Measurements from ENCODE around the gene TRAF2.

The TRAF2 gene

DNA sequence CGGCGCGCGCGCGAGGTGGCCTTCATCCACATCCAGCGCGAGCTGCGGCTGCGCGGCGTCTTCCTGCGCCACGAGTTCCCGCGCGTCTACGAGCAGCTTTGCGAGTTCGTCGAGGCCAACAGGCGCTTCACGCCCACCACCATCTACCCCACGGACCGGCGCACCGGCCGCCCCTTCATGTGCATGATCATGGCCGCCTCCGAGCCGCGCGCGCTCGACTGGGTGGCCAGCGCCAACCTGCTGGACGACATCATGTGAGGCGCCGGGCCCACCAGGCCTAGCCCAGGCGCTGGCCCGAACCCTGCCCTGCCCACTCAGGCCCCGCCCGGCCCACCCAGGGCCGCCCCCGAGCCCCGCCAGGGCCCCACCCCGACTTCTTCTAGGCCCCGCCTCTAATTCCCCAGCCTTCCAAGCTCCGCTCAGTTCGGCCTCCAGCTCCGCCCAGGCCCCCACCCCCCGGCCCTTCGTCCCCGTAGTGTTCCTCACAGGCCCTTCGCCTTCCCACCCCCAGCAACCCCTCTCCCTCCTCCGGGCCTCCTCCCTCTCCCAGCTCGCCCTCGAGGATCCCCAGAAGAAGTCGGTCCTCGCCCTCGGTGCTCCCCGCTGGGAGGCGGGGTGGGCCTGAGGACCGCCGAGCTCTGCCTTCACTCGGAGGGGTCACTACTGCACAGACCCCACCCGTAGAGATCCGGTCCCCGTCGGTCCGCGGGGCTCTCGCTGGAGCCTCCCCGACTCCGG is 39.1 kb upstream of the TRAF2 start:
- no peak for DNase-seq (ENCODE audit: low read depth)

- no peak for DNase-seq (ENCODE audit: low read depth)
Observed at GRCh38 chr9:136847826-136848392, 38.4 kb upstream of the TRAF2 start.

- no peak for DNase-seq (ENCODE audit: low read depth)
Observed at GRCh38 chr9:136848393-136849037, 37.8 kb upstream of the TRAF2 start.

GRCh38 chr9:136849038-136849959 is 37.0 kb upstream of the TRAF2 start, which contains the start of gene PHPT1:
TSS of gene PHPT1 (plus strand) at chr9:136849409. CDS start at chr9:136849431, 22 bp downstream.
- peak; percentile 85 for DNase-seq (ENCODE audit: low read depth)

DNA sequence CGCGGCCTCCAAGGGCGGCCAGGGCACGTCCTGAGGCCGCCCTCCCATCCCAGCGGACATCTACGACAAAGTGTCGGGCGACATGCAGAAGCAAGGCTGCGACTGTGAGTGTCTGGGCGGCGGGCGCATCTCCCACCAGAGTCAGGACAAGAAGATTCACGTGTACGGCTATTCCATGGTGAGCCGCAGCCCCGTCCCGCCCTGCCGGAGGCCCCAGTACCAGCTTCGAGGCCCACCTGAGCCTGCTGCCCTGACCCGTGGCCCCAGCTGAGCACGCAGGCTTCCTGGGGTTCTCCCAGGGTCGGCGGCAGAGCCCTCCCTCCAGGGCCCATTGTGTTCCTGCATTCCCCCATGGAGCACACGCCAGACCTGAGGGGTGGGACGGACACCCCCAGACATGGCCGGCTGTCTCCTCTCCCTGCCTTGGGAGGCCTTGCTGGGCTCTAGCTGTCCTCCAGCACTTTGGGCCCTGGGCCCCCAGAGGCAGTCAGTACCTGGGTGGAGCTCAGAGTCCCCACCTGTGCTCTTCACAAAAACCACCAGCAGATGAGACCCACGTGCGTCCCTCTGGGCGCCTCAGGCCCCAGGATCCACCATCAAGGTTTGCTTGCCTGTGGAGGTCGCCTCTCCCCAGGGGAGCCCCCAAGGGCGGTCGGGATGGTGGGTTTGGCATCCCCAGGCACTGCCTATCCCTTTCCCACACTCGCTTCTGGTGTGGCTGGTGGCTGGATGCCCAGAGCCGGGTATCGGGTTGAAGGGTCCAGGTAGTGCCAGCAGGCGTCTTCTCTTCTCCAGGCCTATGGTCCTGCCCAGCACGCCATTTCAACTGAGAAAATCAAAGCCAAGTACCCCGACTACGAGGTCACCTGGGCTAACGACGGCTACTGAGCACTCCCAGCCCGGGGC is 36.1 kb upstream of the TRAF2 start:
- DNase-seq (ENCODE audit: low read depth), result no peak

DNA sequence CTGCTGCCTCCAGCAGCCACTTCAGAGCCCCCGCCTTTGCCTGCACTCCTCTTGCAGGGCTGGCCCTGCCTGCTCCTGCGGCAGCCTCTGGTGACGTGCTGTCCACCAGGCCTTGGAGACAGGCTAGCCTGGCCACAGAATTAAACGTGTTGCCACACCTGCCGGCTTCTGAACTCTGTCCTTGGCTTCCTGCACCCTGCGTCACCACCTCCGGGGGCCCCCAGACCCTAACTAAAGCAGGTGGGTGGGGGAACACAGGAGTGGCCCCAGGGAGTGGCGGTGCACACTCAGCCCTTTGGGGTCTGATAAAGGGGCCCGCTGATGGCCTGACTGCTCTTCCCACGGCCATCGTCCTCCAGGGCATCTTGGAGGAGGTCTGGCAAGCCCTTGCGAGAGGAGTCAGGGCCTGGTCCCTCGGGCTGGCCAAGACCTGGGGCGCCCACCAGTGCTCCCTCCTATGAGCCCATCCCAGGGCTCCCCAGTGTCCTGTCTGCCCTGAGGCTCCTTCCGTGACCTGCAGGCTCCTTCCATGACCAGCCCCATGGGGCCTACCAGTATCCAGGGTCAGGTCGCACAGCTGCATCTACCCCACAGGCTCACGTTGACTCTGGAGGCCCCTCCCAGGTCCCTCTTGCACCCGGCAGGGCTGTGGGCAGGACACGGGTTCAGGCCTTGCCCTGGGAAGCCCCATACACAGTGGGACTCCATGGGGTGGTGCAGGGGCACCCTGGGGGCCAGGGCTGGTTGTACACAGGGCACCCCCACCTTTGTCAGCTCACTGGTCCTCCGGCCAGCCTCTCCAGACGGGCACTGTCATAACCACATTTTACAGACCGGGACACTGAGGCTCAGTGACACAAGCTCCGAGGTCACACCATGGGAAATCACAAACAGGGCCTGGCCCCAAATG is 35.2 kb upstream of the TRAF2 start:
- no peak for DNase-seq (ENCODE audit: low read depth)

DNA sequence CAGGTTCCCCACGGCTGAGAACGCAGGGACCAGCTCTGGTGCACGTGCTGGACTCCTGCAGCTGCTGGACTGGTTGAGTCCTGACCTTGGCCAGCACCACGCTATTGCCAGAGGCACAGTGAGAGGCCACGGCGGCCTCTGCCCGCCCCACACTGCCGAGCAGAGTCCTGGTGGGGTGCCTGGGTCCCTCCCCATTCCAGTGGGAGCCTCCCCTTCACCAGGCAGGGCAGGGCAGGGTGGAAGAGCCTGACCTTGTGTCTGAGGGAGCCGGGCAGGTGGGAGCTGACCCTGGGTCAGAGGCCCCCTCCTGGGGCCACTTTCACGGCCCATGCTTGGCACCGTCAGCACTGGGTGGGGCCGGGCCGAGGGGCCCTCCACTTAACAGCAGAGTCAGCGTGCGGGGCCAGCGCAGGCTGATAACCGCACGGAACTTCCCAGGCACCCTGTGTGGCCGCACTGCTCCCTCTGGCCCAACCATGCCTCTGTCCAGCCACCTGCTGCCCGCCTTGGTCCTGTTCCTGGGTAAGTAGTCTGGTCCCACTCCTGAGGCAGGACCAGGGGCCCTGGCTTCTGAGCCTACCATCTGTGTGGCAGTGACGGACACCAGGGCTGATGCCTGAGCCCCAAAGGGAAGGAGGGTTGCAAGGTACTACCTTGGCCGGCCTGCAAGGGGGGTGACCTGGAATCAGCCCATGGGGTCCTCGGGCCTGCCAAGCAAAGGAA is 34.2 kb upstream of the TRAF2 start, which contains the start of gene MAMDC4:
Gene MAMDC4 (plus strand): TSS at position 406 of the 723 bp plus-strand sequence. CDS start 71 bp downstream, at position 477.
- DNase-seq (ENCODE audit: low read depth), result no peak

GRCh38 chr9:136852664-136853595 is 33.4 kb upstream of the TRAF2 start:
- no peak for DNase-seq (ENCODE audit: low read depth)

DNA sequence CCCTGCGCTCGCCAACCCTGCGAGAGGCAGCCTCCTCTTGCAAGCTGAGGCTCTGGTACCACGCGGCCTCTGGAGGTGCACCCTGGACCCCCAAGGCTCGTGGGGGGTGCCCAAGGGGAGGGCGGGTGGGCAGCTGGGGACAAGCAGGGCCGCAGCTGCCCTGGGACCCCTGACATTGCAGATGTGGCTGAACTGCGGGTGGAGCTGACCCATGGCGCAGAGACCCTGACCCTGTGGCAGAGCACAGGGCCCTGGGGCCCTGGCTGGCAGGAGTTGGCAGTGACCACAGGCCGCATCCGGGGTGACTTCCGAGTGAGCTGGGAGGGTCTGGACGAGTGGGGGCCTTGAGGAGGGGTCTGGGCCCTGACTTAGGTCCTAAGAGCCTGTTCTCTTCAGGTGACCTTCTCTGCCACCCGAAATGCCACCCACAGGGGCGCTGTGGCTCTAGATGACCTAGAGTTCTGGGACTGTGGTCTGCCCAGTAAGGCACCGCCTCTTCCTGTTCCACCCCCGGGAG is 32.7 kb upstream of the TRAF2 start:
- DNase-seq (ENCODE audit: low read depth), result no peak

GRCh38 chr9:136854113-136854841 is 32.0 kb upstream of the TRAF2 start:
- DNase-seq (ENCODE audit: low read depth), result no peak

- DNase-seq (ENCODE audit: low read depth), result no peak
Observed at GRCh38 chr9:136854842-136855460, 31.4 kb upstream of the TRAF2 start.

- no peak for DNase-seq (ENCODE audit: low read depth)
Observed at GRCh38 chr9:136855461-136856078, 30.7 kb upstream of the TRAF2 start.

GRCh38 chr9:136856079-136856476 is 30.2 kb upstream of the TRAF2 start:
- no peak for DNase-seq (ENCODE audit: low read depth)

GRCh38 chr9:136856541-136857141 is 29.7 kb upstream of the TRAF2 start:
- DNase-seq (ENCODE audit: low read depth), result no peak

DNA sequence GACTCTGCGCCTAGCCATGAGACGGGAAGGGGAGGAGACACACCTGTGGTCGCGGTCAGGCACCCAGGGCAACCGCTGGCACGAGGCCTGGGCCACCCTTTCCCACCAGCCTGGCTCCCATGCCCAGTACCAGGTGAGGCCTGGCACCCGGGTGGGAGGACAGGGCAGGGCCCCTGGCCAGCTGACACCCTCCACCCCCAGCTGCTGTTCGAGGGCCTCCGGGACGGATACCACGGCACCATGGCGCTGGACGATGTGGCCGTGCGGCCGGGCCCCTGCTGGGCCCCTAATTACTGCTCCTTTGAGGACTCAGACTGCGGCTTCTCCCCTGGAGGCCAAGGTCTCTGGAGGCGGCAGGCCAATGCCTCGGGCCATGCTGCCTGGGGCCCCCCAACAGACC is 29.1 kb upstream of the TRAF2 start:
- DNase-seq (ENCODE audit: low read depth), result no peak

Measured in GM04503 (cell line).